Choroid plexus epithelial cell (primary cell): ENCODE data around the gene USP20.

ENCODE experiments used
- DNase-seq: peaks from one replicate; pipeline ENCODE4 v3.0.0-alpha.2; 2010; ENCODE audit warnings: low read depth
- H3K4me3 ChIP-seq: 2 replicates; pipeline ENCODE4 v1.5.1; 2011; ENCODE audit warnings: low read depth, mild to moderate bottlenecking, control low read depth, low read length, moderate library complexity
- CTCF ChIP-seq: conservative IDR thresholded peaks from 2 replicates; pipeline ENCODE4 v1.5.1; 2011; ENCODE audit warnings: low read depth, mild to moderate bottlenecking, control low read depth, inconsistent platforms, low read length, moderate library complexity

Gene USP20

GRCh38 chr9:129891569-129891968, 56.3 kb downstream of the USP20 start:
- no peak for DNase-seq
- no peak overlapping the region for H3K4me3 ChIP-seq
- TF ChIP-seq CTCF, result no peak

- DNase-seq, result no peak
Observed at GRCh38 chr9:129894120-129894823, 59.0 kb downstream of the USP20 start.

GRCh38 chr9:129895376-129896268, 60.4 kb downstream of the USP20 start:
- DNase-seq, result no peak
- no peak for TF ChIP-seq CTCF
- H3K4me3 ChIP-seq, result no peak overlapping the region

More at GRCh38 chr9:129894120-129894823, 59.0 kb downstream of the USP20 start:
- TF ChIP-seq CTCF, result no peak
- no peak overlapping the region for H3K4me3 ChIP-seq

GRCh38 chr9:129897263-129897662, 62.0 kb downstream of the USP20 start:
- no peak for DNase-seq
- no peak for TF ChIP-seq CTCF
- H3K4me3 ChIP-seq, result no peak overlapping the region

- TF ChIP-seq CTCF, result no peak
- DNase-seq, result no peak
- H3K4me3 ChIP-seq, result no peak overlapping the region
Observed at GRCh38 chr9:129898185-129898584, 62.9 kb downstream of the USP20 start.

GRCh38 chr9:129899620-129900019, 64.4 kb downstream of the USP20 start:
- no peak for DNase-seq
- no peak overlapping the region for H3K4me3 ChIP-seq
- TF ChIP-seq CTCF, result no peak
